ENCODE measurements around the gene CCDC136.

DNA sequence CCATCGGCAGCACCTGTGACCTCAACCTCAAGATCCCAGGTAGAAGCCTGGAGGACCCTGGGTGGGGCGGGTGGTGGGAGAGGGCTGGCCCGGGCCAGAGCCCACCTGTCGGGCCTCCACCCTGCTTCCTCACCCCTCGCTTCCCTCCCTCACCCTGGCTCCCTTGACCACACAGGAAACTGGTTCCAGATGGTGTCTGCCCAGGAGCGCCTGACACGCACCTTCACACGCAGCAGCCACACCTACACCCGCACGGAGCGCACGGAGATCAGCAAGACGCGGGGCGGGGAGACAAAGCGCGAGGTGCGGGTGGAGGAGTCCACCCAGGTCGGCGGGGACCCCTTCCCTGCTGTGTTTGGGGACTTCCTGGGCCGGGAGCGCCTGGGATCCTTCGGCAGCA lies 62.0 kb downstream of the CCDC136 start:
- no peak for TF ChIP-seq EP300 (IDR thresholded peaks at IDR 0.05; ENCODE audit: borderline replicate concordance in 1 of 2, low read depth in 1 of 2, low read length in 1 of 2)
- TF ChIP-seq POLR2AphosphoS5 (IDR thresholded peaks at IDR 0.05; ENCODE audit: low read depth, low read length): no peak
